Endothelial cell of umbilical vein (primary cell): Measurements from ENCODE around the gene SOX13.

Experiments used
- CTCF ChIP-seq, 2 donors: IDR thresholded peaks; 1 replicate in 1 of 2; 2 replicates in 1 of 2; pipeline ENCODE4 v1.5.1; 2011; ENCODE audit warnings: low read length in 2 of 2, mild to moderate bottlenecking in 2 of 2, moderate library complexity in 2 of 2, control low read depth in 1 of 2, inconsistent platforms in 1 of 2, low read depth in 1 of 2; ENCODE audit not compliant: insufficient read depth in 1 of 2; ENCODE audit errors: extremely low read depth in 1 of 2
- EZH2 ChIP-seq: IDR thresholded peaks from 2 replicates; pipeline ENCODE4 v1.6.1; 2012; ENCODE audit warnings: borderline replicate concordance, low read depth, mild to moderate bottlenecking, moderate library complexity, low read length, inconsistent platforms; ENCODE audit not compliant: severe bottlenecking
- JUN ChIP-seq: IDR thresholded peaks from 2 replicates; pipeline ENCODE4 v1.6.1; 2011; ENCODE audit warnings: borderline replicate concordance, low read depth; ENCODE audit not compliant: insufficient read length, insufficient read depth
- POLR2A ChIP-seq: IDR thresholded peaks from 2 replicates; pipeline ENCODE4 v1.6.1; 2012; ENCODE audit warnings: low read depth, mild to moderate bottlenecking, control low read depth, low read length
- POLR2AphosphoS5 ChIP-seq: IDR thresholded peaks from 2 replicates; pipeline ENCODE4 v1.6.1; 2012; ENCODE audit warnings: low read depth, mild to moderate bottlenecking, control low read depth, low read length, moderate library complexity; ENCODE audit not compliant: insufficient read depth

- TF ChIP-seq CTCF (IDR thresholded peaks at IDR 0.05; ENCODE audit: extremely low read depth in 1 of 2, insufficient read depth in 1 of 2, low read depth in 1 of 2, low read length in 2 of 2) = no peak
- no peak for TF ChIP-seq POLR2AphosphoS5
- no peak for TF ChIP-seq EZH2
- TF ChIP-seq POLR2A = no peak
- no peak for TF ChIP-seq JUN
Observed at GRCh38 chr1:204081164-204081790, 8.4 kb downstream of the SOX13 start.
